Chondrocyte (in vitro differentiated cells): ENCODE results near the gene AP3B2. TPM values are rescaled to one million over a fixed set of nuclear protein-coding genes. Genes with fewer than 3 reads are reported as not detected.

Experiments used
- DNase-seq: peaks from one replicate; pipeline ENCODE4 v3.0.0; 2021; ENCODE audit warnings: mixed read lengths, low spot score
- H3K27ac Mint-ChIP-seq: one replicate; pipeline ENCODE4 v1.8.0; 2021; ENCODE audit warnings: mild to moderate bottlenecking, moderate library complexity, mixed read lengths; ENCODE audit not compliant: unreplicated experiment
- H3K27me3 Mint-ChIP-seq: 2 replicates; pipeline ENCODE4 v1.8.0; 2021; ENCODE audit warnings: low read depth, mixed read lengths
- H3K36me3 Mint-ChIP-seq: 2 replicates; pipeline ENCODE4 v1.8.0; 2021; ENCODE audit warnings: low read depth, mixed read lengths
- H3K4me1 Mint-ChIP-seq: 2 replicates; pipeline ENCODE4 v1.8.0; 2021; ENCODE audit warnings: low read depth, mild to moderate bottlenecking, mixed read lengths
- H3K4me3 Mint-ChIP-seq: one replicate; pipeline ENCODE4 v1.8.0; 2021; ENCODE audit warnings: mild to moderate bottlenecking, moderate library complexity, mixed read lengths; ENCODE audit not compliant: unreplicated experiment
- H3K9me3 Mint-ChIP-seq: 2 replicates; pipeline ENCODE4 v1.8.0; 2021; ENCODE audit warnings: low read depth, mixed read lengths
- CTCF ChIP-seq: fragments of 200-600 bp; sonication (generic); IDR thresholded peaks from 2 replicates; pipeline ENCODE4 v1.5.0; 2021; ENCODE audit warnings: antibody characterized with exemption, mild to moderate bottlenecking, moderate library complexity
- total RNA-seq: library from RNA; stranded (reverse); gene quantifications from 3 replicates; pipeline ENCODE4 v1.2.1, GENCODE V29; 2021

The AP3B2 gene
- total RNA-seq, 1 donor from 2014 or later: 0.80 TPM

- no peak for DNase-seq
- Mint-ChIP-seq H3K4me3 (no peak overlapping the region), H3K27ac (no peak overlapping the region), H3K4me1 (no peaks in the 10 kb centered on the region), H3K27me3 (no peaks in the 10 kb centered on the region), H3K36me3 (no peaks in the 10 kb centered on the region), H3K9me3 (no peaks in the 10 kb centered on the region)
- no peak for TF ChIP-seq CTCF
Observed at GRCh38 chr15:82731527-82731926, 21.9 kb upstream of the AP3B2 start.

GRCh38 chr15:82730022-82730530 is 20.4 kb upstream of the AP3B2 start:
- no peaks in the 10 kb centered on the region for H3K27me3 Mint-ChIP-seq
- no peaks in the 10 kb centered on the region for H3K36me3 Mint-ChIP-seq
- no peak overlapping the region for H3K27ac Mint-ChIP-seq
- DNase-seq: no peak
- H3K4me3 Mint-ChIP-seq: no peak overlapping the region
- TF ChIP-seq CTCF: no peak
- H3K4me1 Mint-ChIP-seq: no peaks in the 10 kb centered on the region
- no peaks in the 10 kb centered on the region for H3K9me3 Mint-ChIP-seq

GRCh38 chr15:82726816-82727215 is 17.1 kb upstream of the AP3B2 start:
- no peaks in the 10 kb centered on the region for H3K27me3 Mint-ChIP-seq

GRCh38 chr15:82715003-82715402 is 5.3 kb upstream of the AP3B2 start:
- DNase-seq: no peak
- Mint-ChIP-seq H3K36me3 (peaks cover 2% of the 10 kb centered on the region), H3K9me3 (peaks cover 10% of the 10 kb centered on the region)

More at GRCh38 chr15:82726816-82727215, 17.1 kb upstream of the AP3B2 start:
- no peaks in the 10 kb centered on the region for H3K4me1 Mint-ChIP-seq
- H3K4me3 Mint-ChIP-seq: no peak overlapping the region
- DNase-seq: no peak
- no peaks in the 10 kb centered on the region for H3K9me3 Mint-ChIP-seq
- no peaks in the 10 kb centered on the region for H3K36me3 Mint-ChIP-seq
- no peak for TF ChIP-seq CTCF
- H3K27ac Mint-ChIP-seq: no peak overlapping the region

GRCh38 chr15:82714016-82714415 is 4.3 kb upstream of the AP3B2 start:
- Mint-ChIP-seq H3K27me3 (peaks cover 18% of the 10 kb centered on the region), H3K36me3 (peaks cover 2% of the 10 kb centered on the region), H3K9me3 (peaks cover 10% of the 10 kb centered on the region), H3K27ac (no peak overlapping the region), H3K4me3 (no peak overlapping the region), H3K4me1 (peaks cover 3% of the 10 kb centered on the region)
- TF ChIP-seq CTCF: no peak
- no peak for DNase-seq

More at GRCh38 chr15:82715003-82715402, 5.3 kb upstream of the AP3B2 start:
- Mint-ChIP-seq H3K27ac (no peak overlapping the region), H3K4me1 (peaks cover 3% of the 10 kb centered on the region), H3K4me3 (no peak overlapping the region), H3K27me3 (peaks cover 20% of the 10 kb centered on the region)
- TF ChIP-seq CTCF: no peak
